Hepatocyte (in vitro differentiated cells): Measurements from ENCODE around the gene PDCD7. TPM values are rescaled to one million over a fixed set of nuclear protein-coding genes. Genes with fewer than 3 reads are reported as not detected.
"Not testable (repeated sequence)": the region's sequence is repeated elsewhere in the genome, so short reads cannot be mapped to it uniquely, and the experiment has no call there.

Source experiments
- DNase-seq: peaks from one replicate; pipeline ENCODE4 v3.0.0-alpha.2; 2016; ENCODE audit warnings: low spot score
- H2AFZ ChIP-seq: fragments of 200-600 bp; sonication (generic); 2 replicates; pipeline ENCODE4 v1.6.0; 2016; ENCODE audit warnings: antibody characterized with exemption, mild to moderate bottlenecking
- H3K27ac ChIP-seq: fragments of 200-600 bp; sonication (generic); 2 replicates; pipeline ENCODE4 v1.5.1; 2016; ENCODE audit warnings: mild to moderate bottlenecking
- H3K27me3 ChIP-seq: fragments of 200-600 bp; sonication (generic); 2 replicates; pipeline ENCODE4 v1.6.1; 2016
- H3K36me3 ChIP-seq: fragments of 200-600 bp; sonication (generic); replicated peaks from 2 replicates; pipeline ENCODE4 v1.5.1; 2016; ENCODE audit warnings: low read depth; ENCODE audit not compliant: insufficient read depth
- H3K4me1 ChIP-seq: fragments of 200-600 bp; sonication (generic); 2 replicates; pipeline ENCODE4 v1.5.1; 2016; ENCODE audit warnings: mild to moderate bottlenecking, moderate library complexity; ENCODE audit not compliant: insufficient read depth
- H3K4me2 ChIP-seq: fragments of 200-600 bp; sonication (generic); 2 replicates; pipeline ENCODE4 v1.6.0; 2016
- H3K4me3 ChIP-seq: fragments of 200-600 bp; sonication (generic); 2 replicates; pipeline ENCODE4 v1.5.1; 2016; ENCODE audit warnings: mild to moderate bottlenecking
- H3K79me2 ChIP-seq: fragments of 200-600 bp; sonication (generic); 2 replicates; pipeline ENCODE4 v1.6.0; 2017; ENCODE audit warnings: mild to moderate bottlenecking
- H3K9me2 ChIP-seq: fragments of 200-600 bp; sonication (generic); replicated peaks from 2 replicates; pipeline ENCODE4 v1.6.0; 2017; ENCODE audit warnings: mild to moderate bottlenecking; ENCODE audit not compliant: insufficient read depth
- H3K9me3 ChIP-seq: fragments of 200-600 bp; sonication (generic); 2 replicates; pipeline ENCODE4 v1.5.1; 2016; ENCODE audit warnings: low read depth, mild to moderate bottlenecking
- H4K20me1 ChIP-seq: fragments of 200-600 bp; sonication (generic); 2 replicates; pipeline ENCODE4 v1.6.0; 2016; ENCODE audit warnings: mild to moderate bottlenecking; ENCODE audit not compliant: insufficient read depth, poor library complexity, severe bottlenecking
- CTCF ChIP-seq: fragments of 200-600 bp; sonication (generic); IDR thresholded peaks from 2 replicates; pipeline ENCODE4 v1.5.1; 2016; ENCODE audit warnings: antibody characterized with exemption, mild to moderate bottlenecking; ENCODE audit not compliant: poor library complexity
- EZH2 ChIP-seq: fragments of 200-600 bp; sonication (generic); IDR thresholded peaks from 2 replicates; pipeline ENCODE4 v1.6.1; 2016; ENCODE audit warnings: antibody characterized with exemption, mild to moderate bottlenecking, borderline replicate concordance
- EZH2phosphoT487 ChIP-seq: fragments of 200-600 bp; sonication (generic); IDR thresholded peaks from one replicate; pipeline ENCODE4 v1.6.1; 2018; ENCODE audit warnings: antibody characterized with exemption, mild to moderate bottlenecking, low read depth, moderate library complexity; ENCODE audit not compliant: unreplicated experiment, severe bottlenecking
- WGBS: methylation state at CpG from one replicate; pipeline ENCODE4 v1.1.6; 2016; ENCODE audit warnings: low lambda C conversion rate; ENCODE audit errors: missing lambda C conversion rate; 5-methylcytosine and 5-hydroxymethylcytosine counted together
- polyA plus RNA-seq: library from polyadenylated mRNA; unstranded; fragments of >200 nt; fragmentation: Nextera tagmentation; extraction: Ambion mirVana; gene quantifications from 2 replicates; pipeline ENCODE4 v1.2.1, GENCODE V29; 2016
- total RNA-seq: library from RNA; depleted of rRNA; stranded (reverse); fragments of >200 nt; gene quantifications from 2 replicates; pipeline ENCODE4 v1.2.3, GENCODE V29; 2014

Gene PDCD7
- total and polyA plus RNA-seq, 2 experiments from 2014 or later = 13.6 to 15.2 TPM

- Histone ChIP-seq H3K27ac (no peak overlapping the region), H3K9me2 (no peaks in the 10 kb centered on the region), H3K4me1 (no peaks in the 10 kb centered on the region), H2AFZ (no peak overlapping the region), H3K79me2 (no peaks in the 10 kb centered on the region), H3K9me3 (no peaks in the 10 kb centered on the region), H3K4me2 (no peak overlapping the region), H3K27me3 (no peaks in the 10 kb centered on the region), H3K36me3 (no peaks in the 10 kb centered on the region), H4K20me1 (no peaks in the 10 kb centered on the region), H3K4me3 (no peak overlapping the region)
- no peak for DNase-seq
- TF ChIP-seq EZH2 (no peak), EZH2phosphoT487 (no peak), CTCF (no peak)
- WGBS = 93% methylated on average over 4 of the region's 4 CpGs
These were observed 12.8 kb upstream of the PDCD7 start for GRCh38 chr15:65146438-65146837.

- 98% methylated on average over 6 of the region's 6 CpGs for WGBS
- not testable (repeated sequence) for H3K79me2 ChIP-seq, H2AFZ ChIP-seq, H3K27ac ChIP-seq, DNase-seq, H3K4me3 ChIP-seq, H3K9me3 ChIP-seq, H3K36me3 ChIP-seq, H3K4me1 ChIP-seq, H4K20me1 ChIP-seq, H3K4me2 ChIP-seq, H3K27me3 ChIP-seq, H3K9me2 ChIP-seq
These were observed 5.0 kb upstream of the PDCD7 start for GRCh38 chr15:65138631-65139030.

DNA sequence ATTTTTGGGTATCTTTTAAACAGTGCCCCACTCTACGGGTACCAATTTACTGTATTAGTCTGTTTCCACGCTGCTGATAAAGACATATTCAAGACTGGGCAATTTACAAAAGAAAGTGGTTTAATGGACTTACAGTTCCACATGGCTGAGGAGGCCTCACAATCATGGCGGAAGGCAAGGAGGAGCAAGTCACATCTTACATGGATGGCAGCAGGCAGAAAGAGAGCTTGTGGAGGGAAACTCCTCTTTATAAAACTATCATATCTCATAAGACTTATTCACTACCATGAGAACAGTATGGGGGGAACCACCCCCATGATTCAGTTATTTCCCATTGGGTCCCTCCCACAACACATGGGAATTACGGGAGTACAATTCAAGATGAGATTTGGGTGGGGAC is 4.3 kb upstream of the PDCD7 start:
- not testable (repeated sequence) for H2AFZ ChIP-seq, H3K4me1 ChIP-seq, H3K9me2 ChIP-seq, H3K4me3 ChIP-seq, DNase-seq, H4K20me1 ChIP-seq, H3K4me2 ChIP-seq, H3K27me3 ChIP-seq, H3K9me3 ChIP-seq, H3K36me3 ChIP-seq, H3K79me2 ChIP-seq, H3K27ac ChIP-seq
- WGBS = 97% methylated on average over 4 of the region's 4 CpGs

DNA sequence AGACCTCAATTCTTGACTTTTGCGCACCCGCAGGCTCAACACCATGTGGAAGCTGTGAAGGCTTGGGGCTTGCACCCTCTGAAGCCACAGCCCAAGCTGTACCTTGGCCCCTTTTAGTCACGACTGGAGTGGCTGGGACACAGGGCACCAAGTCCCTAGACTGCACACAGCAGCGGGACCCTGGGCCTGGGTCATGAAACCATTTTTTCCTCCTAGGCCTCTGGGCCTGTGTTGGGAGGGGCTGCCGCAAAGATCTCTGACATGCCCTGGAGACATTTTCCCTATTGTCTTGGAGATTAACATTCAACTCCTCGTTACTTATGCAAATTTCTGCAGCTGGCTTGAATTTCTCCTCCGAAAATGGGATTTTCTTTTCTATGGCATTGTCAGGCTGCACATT is 3.5 kb upstream of the PDCD7 start:
- not testable (repeated sequence) for H3K4me2 ChIP-seq, H3K36me3 ChIP-seq, H3K79me2 ChIP-seq, H3K4me3 ChIP-seq, H3K27ac ChIP-seq, DNase-seq, H2AFZ ChIP-seq, H3K4me1 ChIP-seq, H3K9me2 ChIP-seq, H4K20me1 ChIP-seq, H3K9me3 ChIP-seq, H3K27me3 ChIP-seq
- 87% methylated on average over 7 of the region's 7 CpGs for WGBS

DNA sequence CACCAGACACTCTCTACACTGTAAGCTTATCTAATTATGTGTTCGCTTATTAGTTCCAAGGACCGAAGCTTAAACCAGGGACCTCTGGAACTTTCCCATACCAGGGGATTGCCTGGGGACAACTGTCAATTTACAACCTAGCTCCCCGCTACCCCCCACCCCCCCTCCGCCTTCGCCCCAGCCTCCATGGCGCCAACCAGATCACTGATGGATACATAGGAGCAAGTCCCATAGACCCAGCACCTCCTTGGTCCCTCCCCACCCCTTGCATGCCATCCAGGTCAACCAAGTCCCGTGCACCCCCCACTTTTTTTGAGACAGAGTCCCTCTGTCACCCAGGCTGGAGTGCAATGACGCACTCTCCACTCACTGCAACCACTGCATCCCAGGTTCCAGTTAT is 930 bp upstream of the PDCD7 start:
- peaks cover 25% of the 10 kb centered on the region for H4K20me1 ChIP-seq
- no peak overlapping the region for H3K27ac ChIP-seq
- H3K79me2 ChIP-seq = peaks cover 33% of the 10 kb centered on the region
- H3K4me3 ChIP-seq = no peak overlapping the region
- H3K4me1 ChIP-seq = peaks cover 6% of the 10 kb centered on the region
- TF ChIP-seq EZH2 (no peak), EZH2phosphoT487 (no peak), CTCF (no peak)
- H3K36me3 ChIP-seq = no peaks in the 10 kb centered on the region
- no peaks in the 10 kb centered on the region for H3K9me3 ChIP-seq
- 94% methylated on average over 8 of the region's 8 CpGs for WGBS
- no peaks in the 10 kb centered on the region for H3K9me2 ChIP-seq
- no peak for DNase-seq
- no peaks in the 10 kb centered on the region for H3K27me3 ChIP-seq
- no peak overlapping the region for H2AFZ ChIP-seq
- peak overlapping the region; percentile 79 for H3K4me2 ChIP-seq
